Mesenteric fat pad (tissue), 1 donor: ENCODE data around the gene SCMH1. TPM values are rescaled to one million over a fixed set of nuclear protein-coding genes. Genes with fewer than 3 reads are reported as not detected.
"Not testable (repeated sequence)": the region's sequence is repeated elsewhere in the genome, so short reads cannot be mapped to it uniquely, and the experiment has no call there.

Experiments
- DNase-seq: peaks from one replicate; pipeline ENCODE4 v3.0.0-alpha.2; 2020; ENCODE audit warnings: low spot score
- total RNA-seq: library from RNA; stranded (reverse); fragmentation: NEBNext Ultra II Directional; extraction: Animal tissue kit (Norgen Biotek cat#: 25700); gene quantifications from one replicate; pipeline ENCODE4 v1.2.1, GENCODE V29; 2021
- donor health status: DM: yes; HTN: yes; CAD: no.

SCMH1 gene
- total RNA-seq, 1 donor from 2014 or later: 35.8 TPM

DNA sequence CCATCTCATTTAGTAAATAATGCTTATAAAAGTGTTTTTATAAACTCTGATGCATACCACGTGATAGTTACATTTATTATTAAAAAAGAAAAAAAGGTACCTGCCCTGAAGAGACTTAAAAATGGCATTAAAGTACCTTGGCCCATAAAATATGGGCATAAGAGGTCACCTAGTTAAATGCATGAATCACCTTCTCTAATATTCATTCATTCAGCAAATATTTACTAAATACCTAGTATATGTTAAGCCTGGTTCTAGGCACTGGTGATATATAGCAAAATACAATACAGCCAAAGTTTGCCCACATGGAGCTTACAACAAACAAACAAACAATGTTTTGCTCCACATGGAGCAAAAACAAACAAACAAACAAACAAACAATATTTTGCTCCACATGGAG lies 87.0 kb downstream of the SCMH1 start:
- DNase-seq: no peak

GRCh38 chr1:41153750-41154274 lies 88.3 kb downstream of the SCMH1 start:
- no peak for DNase-seq

DNA sequence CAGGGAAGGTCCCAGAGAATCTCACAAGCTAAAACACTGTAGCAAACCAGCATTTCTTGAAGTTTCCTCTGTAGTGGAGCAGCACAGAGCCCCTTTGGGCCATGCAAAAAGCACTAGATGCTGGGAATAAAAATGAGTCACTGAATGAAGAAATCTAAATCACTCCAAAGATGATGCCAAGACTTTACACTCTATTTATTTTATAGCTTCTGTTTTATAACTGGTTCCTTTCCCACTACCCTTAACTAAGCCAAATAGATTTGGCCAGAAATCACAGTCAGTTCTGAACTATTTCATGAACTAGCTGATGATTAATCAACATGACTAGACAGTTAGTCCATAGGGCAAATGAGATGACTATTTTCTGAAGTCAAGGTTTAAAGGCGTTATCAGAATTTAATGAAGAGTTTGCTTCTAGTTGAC lies 89.5 kb downstream of the SCMH1 start:
- DNase-seq: no peak

DNA sequence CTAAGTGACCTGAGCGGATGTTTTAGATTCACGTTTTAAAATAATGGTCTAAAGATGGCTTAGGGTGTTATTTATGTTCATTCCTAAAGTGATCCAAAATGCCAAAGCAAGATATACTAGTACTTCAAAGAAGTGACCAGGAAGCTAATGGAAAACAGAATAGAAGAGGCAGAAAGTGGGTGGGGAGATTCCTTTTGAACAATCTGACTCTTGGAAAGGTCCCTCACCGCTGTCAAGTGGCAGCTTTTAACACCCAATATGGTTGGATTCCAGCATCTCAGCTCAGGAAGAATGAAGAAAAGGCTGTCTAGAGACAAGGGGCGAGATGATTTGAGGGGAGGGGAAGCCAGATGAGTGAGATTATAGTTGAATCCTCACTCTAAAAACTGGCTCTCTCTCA lies 90.3 kb downstream of the SCMH1 start:
- DNase-seq: no peak

GRCh38 chr1:41149570-41149969 lies 92.5 kb downstream of the SCMH1 start:
- no peak for DNase-seq

GRCh38 chr1:41144285-41144684 lies 97.8 kb downstream of the SCMH1 start:
- DNase-seq: no peak

- DNase-seq: no peak
Observed at GRCh38 chr1:41138549-41138948, 103.6 kb downstream of the SCMH1 start.

DNA sequence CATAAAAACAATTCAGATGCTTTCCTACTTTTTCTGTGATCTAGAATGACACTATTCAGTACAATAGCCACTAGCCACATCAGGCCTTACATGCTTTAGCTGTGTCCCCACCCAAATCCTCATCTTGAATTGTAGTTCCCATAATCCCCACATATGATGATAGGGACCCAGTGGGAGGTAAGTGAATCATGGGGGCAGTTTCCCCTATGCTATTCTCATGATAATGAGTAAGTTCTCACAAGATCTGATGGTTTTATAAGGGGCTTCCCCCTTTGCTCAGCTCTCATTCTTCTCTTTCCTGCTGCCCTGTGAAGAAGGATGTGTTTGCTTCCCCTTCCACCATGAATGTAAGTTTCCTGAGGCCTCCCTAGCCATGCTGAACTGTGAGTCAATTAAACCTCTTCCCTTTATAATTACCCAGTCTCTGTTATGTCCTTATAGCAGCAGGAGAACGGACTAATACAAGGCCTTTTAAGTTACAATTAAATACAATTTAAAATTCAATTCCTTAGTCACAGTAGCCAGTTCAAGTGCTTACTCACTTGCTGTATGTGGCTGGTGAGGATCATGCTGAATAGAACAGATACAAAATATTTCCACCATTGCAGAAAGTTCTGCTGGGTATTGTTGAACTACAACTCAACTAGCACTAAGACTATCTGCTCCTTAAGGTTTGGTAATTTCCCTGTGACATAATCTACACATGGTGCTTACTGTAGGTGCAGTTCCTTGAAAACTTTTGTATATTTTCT lies 106.7 kb downstream of the SCMH1 start:
- no peak for DNase-seq

- not testable (repeated sequence) for DNase-seq
Observed at GRCh38 chr1:41134325-41134724, 107.8 kb downstream of the SCMH1 start.

GRCh38 chr1:41122851-41123518 lies 119.1 kb downstream of the SCMH1 start:
- DNase-seq: no peak

DNA sequence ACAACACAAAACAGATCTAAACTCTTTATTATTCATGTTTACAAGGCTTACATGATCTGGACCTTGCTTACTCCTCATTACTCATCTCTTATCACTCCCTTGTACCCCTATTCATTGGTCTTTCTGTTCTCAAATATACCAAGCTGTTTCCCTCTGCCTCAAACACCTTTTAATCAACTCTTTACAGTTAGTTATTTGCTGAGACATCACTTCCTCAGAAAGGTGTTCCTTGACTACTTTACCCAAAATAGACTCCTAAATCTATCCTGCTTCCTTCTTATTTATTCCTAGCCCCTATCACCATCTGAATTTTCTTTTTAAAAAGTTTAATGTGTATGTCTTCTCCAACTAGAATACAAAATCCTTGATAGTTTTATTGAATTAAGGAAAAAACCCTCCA lies 120.0 kb downstream of the SCMH1 start:
- no peak for DNase-seq

DNA sequence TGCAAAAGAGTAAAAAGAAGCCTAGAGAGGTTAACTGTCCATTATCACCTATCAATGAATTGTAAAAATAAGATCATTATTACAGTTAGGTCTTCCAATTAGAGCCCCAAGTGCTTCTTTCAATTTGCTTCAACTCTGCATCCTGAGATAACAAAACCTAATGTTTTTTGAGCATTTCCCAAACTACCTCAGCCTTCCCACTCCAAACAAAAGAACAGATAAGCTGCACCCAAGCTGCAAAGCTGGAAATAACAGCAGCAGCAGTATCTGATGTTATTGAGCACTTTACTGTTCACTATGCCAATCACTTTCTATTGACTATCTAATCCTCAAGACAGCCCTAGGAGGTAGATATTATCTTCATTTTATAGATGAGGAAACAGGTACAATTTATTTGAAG lies 123.5 kb downstream of the SCMH1 start:
- DNase-seq: no peak

DNA sequence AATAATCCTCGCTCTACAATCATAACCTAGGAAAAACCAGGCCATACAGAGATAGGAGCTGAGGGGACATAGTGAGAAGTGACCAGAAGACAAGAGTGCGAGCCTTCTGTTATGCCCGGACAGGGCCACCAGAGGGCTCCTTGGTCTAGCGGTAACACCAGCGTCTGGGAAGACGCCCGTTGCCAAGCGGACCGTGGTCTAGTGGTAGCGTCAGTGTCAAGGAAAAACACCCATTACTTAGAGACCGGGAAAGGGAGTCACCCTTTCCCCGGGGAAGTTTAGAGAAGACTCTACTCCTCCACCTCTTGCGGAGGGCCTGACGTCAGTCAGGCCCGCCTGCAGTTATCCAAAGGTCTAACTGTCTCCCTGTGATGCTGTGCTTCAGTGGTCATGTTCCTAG lies 124.9 kb downstream of the SCMH1 start:
- DNase-seq: not testable (repeated sequence)

DNA sequence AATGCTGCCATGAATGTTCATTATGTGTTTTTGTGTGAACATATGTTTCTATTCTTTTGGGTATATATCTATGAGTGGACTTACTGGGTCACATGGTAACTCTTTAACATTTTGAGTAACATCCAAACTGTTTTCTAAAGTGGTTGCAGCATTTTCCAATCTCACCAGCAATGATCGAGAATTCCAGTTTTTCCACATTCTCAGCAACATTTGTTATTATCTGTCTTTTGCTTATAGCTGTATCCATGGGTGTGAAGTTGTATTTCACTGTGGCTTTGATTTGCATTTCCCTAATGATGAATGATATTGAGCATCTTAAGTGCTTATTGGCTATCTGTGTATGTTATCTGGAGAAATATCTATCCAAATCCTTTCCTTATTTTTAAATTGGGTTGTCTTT lies 131.4 kb downstream of the SCMH1 start:
- no peak for DNase-seq

GRCh38 chr1:41110286-41110685 lies 131.8 kb downstream of the SCMH1 start:
- DNase-seq: no peak

GRCh38 chr1:41109310-41110197 lies 132.6 kb downstream of the SCMH1 start:
- DNase-seq: no peak

DNA sequence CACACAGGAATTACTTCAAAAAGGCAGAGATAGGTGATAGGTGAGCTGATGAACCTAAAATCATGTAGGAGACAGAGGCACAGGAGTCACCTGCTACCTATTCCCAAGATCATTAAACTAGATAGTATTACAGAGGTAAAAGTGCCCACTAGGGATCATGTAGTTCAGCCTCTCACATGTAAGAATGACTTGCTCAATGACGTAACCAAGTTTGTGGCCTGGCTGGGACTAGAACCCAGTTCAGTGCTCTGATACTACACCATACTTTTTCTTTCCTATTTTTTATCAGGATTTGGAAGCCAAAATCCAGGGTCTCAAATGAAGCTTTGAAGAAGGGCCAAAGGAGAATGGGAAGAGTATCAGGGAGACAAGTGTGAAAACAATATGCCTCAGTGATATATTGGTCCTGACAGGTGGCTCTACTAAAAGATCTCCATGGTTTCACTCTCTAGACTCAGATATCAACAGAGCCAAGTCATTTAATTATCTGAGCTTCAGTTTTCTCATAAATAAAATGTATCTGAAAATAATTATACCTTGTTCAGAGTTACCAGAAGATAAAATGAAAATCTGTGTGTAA lies 133.3 kb downstream of the SCMH1 start:
- DNase-seq: no peak

GRCh38 chr1:41103766-41104165 lies 138.3 kb downstream of the SCMH1 start:
- no peak for DNase-seq

DNA sequence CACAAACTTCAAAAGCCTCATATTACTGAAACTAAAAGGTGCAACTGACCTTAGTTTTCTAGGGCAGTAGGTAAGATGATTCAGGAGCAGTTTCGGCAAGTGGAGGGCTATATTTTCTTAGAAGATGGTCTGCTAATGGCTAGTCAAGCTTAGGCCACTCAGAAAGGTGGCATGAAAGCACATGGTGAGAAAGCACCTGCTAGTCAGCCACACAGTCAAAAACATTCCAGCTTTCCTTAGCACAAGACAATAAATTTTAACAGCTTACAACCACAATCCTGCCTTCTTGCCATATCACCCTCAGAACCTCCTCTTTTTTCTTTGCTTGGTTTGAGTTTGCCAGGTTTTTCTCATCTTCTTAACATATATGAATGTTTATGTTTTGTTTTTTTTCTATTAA lies 139.5 kb downstream of the SCMH1 start:
- no peak for DNase-seq

DNA sequence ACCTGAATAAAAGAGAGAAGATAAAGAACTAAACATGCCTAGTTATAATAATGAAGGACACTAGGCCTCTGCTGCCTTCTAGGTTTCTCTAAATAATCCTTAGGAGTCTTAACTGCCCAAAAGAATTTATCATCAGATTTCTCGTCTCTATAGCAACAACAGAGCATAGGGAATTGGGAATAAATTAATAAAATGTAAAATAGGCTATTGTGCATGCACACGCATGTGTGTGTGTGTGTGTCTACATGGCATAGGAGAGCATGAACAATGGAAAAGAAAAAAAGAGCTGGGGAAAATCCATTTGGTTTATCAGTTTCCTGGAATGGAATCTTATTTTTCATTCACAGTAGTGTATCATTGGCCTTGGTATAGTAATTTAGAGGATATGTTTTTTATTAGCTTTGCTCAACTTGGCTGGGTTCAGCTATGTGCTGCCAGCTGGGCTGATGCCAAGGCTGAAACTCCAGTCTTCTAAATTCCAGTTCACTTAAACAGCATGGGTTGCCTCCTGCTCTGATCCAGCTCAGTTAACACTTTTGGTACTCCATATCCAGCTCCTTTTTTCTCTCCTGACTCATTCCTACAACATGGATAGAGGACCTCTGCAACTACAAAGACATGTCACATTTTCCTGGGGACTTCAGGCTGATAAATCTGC lies 140.0 kb downstream of the SCMH1 start:
- DNase-seq: no peak

GRCh38 chr1:41101076-41101475 lies 141.0 kb downstream of the SCMH1 start:
- DNase-seq: no peak
